GM12873 (cell line): ENCODE measurements around the gene POC5.

Experiments used
- CTCF ChIP-seq: IDR thresholded peaks from 2 replicates; pipeline ENCODE4 v1.5.1; 2012; ENCODE audit warnings: low read depth, mild to moderate bottlenecking, moderate library complexity, low read length, control low read depth; ENCODE audit not compliant: insufficient read depth; ENCODE audit errors: missing control alignments

The POC5 gene

GRCh38 chr5:75716715-75717081 is 539 bp downstream of the POC5 start:
- no peak for TF ChIP-seq CTCF

GRCh38 chr5:75712091-75712490 is 5.1 kb downstream of the POC5 start:
- no peak for TF ChIP-seq CTCF

- TF ChIP-seq CTCF: no peak
These were observed 6.1 kb downstream of the POC5 start for GRCh38 chr5:75711151-75711550.

- TF ChIP-seq CTCF: no peak
These were observed 6.6 kb downstream of the POC5 start for GRCh38 chr5:75710637-75711036.

GRCh38 chr5:75707911-75708509 is 9.2 kb downstream of the POC5 start:
- no peak for TF ChIP-seq CTCF

GRCh38 chr5:75706775-75707174 is 10.5 kb downstream of the POC5 start:
- TF ChIP-seq CTCF: no peak

- no peak for TF ChIP-seq CTCF
These were observed 11.2 kb downstream of the POC5 start for GRCh38 chr5:75706016-75706415.
